Measurements from ENCODE around the gene TC2N.

TC2N gene

GRCh38 chr14:91888641-91889476, 21.5 kb upstream of the TC2N start:
- no peak for TF ChIP-seq CTCF (IDR thresholded peaks at IDR 0.05)

GRCh38 chr14:91886961-91887360, 19.6 kb upstream of the TC2N start:
- no peak for TF ChIP-seq CTCF (IDR thresholded peaks at IDR 0.05)

GRCh38 chr14:91885839-91886238, 18.5 kb upstream of the TC2N start:
- TF ChIP-seq CTCF (IDR thresholded peaks at IDR 0.05) = no peak

GRCh38 chr14:91885113-91885712, 17.9 kb upstream of the TC2N start:
- TF ChIP-seq CTCF (IDR thresholded peaks at IDR 0.05) = no peak

- no peak for TF ChIP-seq CTCF (IDR thresholded peaks at IDR 0.05)
Measured at GRCh38 chr14:91884664-91885063, 17.3 kb upstream of the TC2N start.

- TF ChIP-seq CTCF (IDR thresholded peaks at IDR 0.05) = no peak
Measured at GRCh38 chr14:91883753-91884152, 16.4 kb upstream of the TC2N start.

- no peak for TF ChIP-seq CTCF (IDR thresholded peaks at IDR 0.05)
Measured at GRCh38 chr14:91882776-91883175, 15.4 kb upstream of the TC2N start.

Measured in LNCAP (cell line).